Heart left ventricle (tissue), 16 donors: ENCODE measurements around the gene TSPOAP1. TPM values are rescaled to one million over a fixed set of nuclear protein-coding genes. Genes with fewer than 3 reads are reported as not detected.

Experiments
- ATAC-seq, 4 donors: fragments of 200-7000 bp; cut with Tn5 transposase; one replicate each; pipeline ENCODE4 v1.9.1; 2020 to 2022; ENCODE audit warnings: moderate library complexity in 4 of 4, mild to moderate bottlenecking in 3 of 4, moderate number of reproducible peaks in 1 of 4
- DNase-seq, 5 donors: peaks; one replicate each; pipeline ENCODE4 v3.0.0-alpha.2; 2020
- H3K27ac ChIP-seq, 12 donors: fragments of 200-600 bp; sonication (generic) in 4 of 12; one replicate each; pipeline versions ENCODE4 v1.5.0 to v1.8.0; 2016 to 2022; ENCODE audit warnings: mild to moderate bottlenecking in 2 of 12
- H3K27me3 ChIP-seq, 9 donors: fragments of 200-600 bp; sonication (generic) in 2 of 9; one replicate each; pipeline versions ENCODE4 v1.5.1 to v1.8.0; 2016 to 2022; ENCODE audit warnings: mild to moderate bottlenecking in 3 of 9
- H3K36me3 ChIP-seq, 9 donors: fragments of 200-600 bp; sonication (generic) in 2 of 9; one replicate each; pipeline versions ENCODE4 v1.5.0 to v1.8.0; 2018 to 2022; ENCODE audit warnings: mild to moderate bottlenecking in 2 of 9
- H3K4me1 ChIP-seq, 12 donors: fragments of 200-600 bp; sonication (generic) in 4 of 12; one replicate each; pipeline versions ENCODE4 v1.5.0 to v1.8.0; 2016 to 2022; ENCODE audit warnings: mild to moderate bottlenecking in 3 of 12
- H3K4me3 ChIP-seq, 12 donors: fragments of 200-600 bp; sonication (generic) in 4 of 12; one replicate each; pipeline versions ENCODE4 v1.5.0 to v1.8.0; 2017 to 2022; ENCODE audit warnings: mild to moderate bottlenecking in 9 of 12, moderate library complexity in 4 of 12
- H3K9me3 ChIP-seq, 12 donors: fragments of 200-600 bp; sonication (generic) in 4 of 12; one replicate each; pipeline versions ENCODE4 v1.5.0 to v1.8.0; 2016 to 2022; ENCODE audit warnings: mild to moderate bottlenecking in 1 of 12
- CTCF ChIP-seq, 12 donors: fragments of 200-600 bp; sonication (generic) in 4 of 12; IDR thresholded peaks; one replicate each; pipeline versions ENCODE4 v1.5.0 to v1.8.0; 2018 to 2022; ENCODE audit warnings: antibody characterized with exemption in 12 of 12, mild to moderate bottlenecking in 5 of 12
- POLR2A ChIP-seq, 2 donors: fragments of 450-650 bp; IDR thresholded peaks; one replicate each; pipeline ENCODE4 v1.6.1; 2017; ENCODE audit warnings: antibody characterized with exemption in 2 of 2, mild to moderate bottlenecking in 2 of 2, moderate library complexity in 2 of 2
- whole genome bisulfite sequencing, 4 donors: extraction: QIAGEN DNeasy Blood & Tissue Kit in 2 of 4; methylation state at CpG; one replicate each; pipeline versions ENCODE4 v1.1.5 to v1.1.7; 2013 to 2018; 5-methylcytosine and 5-hydroxymethylcytosine counted together
- intact Hi-C, 10 donors: fragments of 100-400 bp; cut with DNase I; formaldehyde crosslinking; loops; one replicate each; pipeline versions ENCODE4 v1.11.1 to v1.14.2; 2022
- polyA plus RNA-seq, 2 donors: library from polyadenylated mRNA; stranded (reverse); fragments of 200-250 nt; gene quantifications; one replicate each; pipeline ENCODE4 v1.2.3, GENCODE V29; 2013
- total RNA-seq, 9 donors: library from RNA; depleted of rRNA in 2 of 9; stranded (reverse); fragments of >200 nt in 2 of 9; fragmentation: NEBNext Ultra II Directional in 3 of 9; extraction: Animal tissue kit (Norgen Biotek cat#: 25700) in 3 of 9; gene quantifications; one replicate each; pipeline versions ENCODE4 v1.1.0 to v1.2.4, GENCODE V29; 2016 to 2023
- donor health status: ischemic (EF 13 %, LVEDD 7.1; RV severe dilation, severe dysfunction).
- donor health status: healthy with polysubstance abuse.
- donor health status: DM: no; HTN: yes; CAD: no.
- donor health status: DM: no; HTN: no; CAD: no.
- donor health status: ischemic (EF 25% LVEDD 6.9; RV normal size, moderate dysfunction).
- donor health status: ischemic (EF 25% LVEDD 5.7; RV mildly dilated, moderate dysfunction).
- donor health status: healthy.
- donor health status: DM: yes; HTN: yes; CAD: no.
- donor health status: ischemic (EF 35%, LVEDD 5.7; RV mildly dilated, moderate dysfunction).
- donor health status: nonischemic (EF 11% LVEDD 7.7; RV severe dilation, severe dysfunction).
- donor health status: DM: yes; HTN: yes; CAD: no.
- donor health status: PGD.
- donor health status: ischemic (EF 29% LVEDD 5.4; RV normal size, mild dysfunction).
- donor health status: nonischemic (EF 23%, LVEDD 6.1; RV moderate dilation, normal function).

The TSPOAP1 gene
- total and polyA plus RNA-seq, 11 donors, result 1.6 to 23.1 (median 13.3) TPM

DNA sequence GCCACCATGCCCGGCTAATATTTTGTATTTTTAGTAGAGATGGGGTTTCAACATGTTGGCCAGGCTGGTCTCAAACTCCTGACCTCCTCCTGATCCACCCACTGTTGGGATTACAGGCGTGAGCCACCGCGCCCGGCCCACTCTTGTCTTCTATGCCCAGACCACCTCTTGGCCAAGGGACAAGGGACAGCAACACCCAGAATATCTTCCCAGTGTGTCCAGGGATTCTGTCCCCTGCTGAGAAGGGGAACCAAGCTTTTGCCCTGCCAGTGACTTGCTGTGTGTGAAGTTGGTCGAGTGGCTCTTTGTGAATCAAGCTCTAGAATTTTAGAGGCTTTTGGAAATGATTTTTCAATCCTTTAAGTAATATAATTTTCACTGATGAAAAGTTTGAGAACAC lies 46.2 kb downstream of the TSPOAP1 start:
- intact Hi-C loops, result no loop called here
- Histone ChIP-seq H3K36me3 (no peaks in the 10 kb centered on the region), H3K27ac (no peak overlapping the region), H3K27me3 (peaks cover 0 to 35% (median 6%) of the 10 kb centered on the region in 9 donors), H3K4me3 (no peak overlapping the region), H3K9me3 (no peaks in the 10 kb centered on the region), H3K4me1 (peaks cover 0 to 15% (median 1%) of the 10 kb centered on the region in 12 donors)
- TF ChIP-seq CTCF (IDR thresholded peaks at IDR 0.05) (no peak), POLR2A (IDR thresholded peaks at IDR 0.05) (no peak)
- DNase-seq (no peak), ATAC-seq (no peak)
- WGBS, 4 donors, result 85 to 90% (median 87%) methylated on average over 6 of the region's 6 CpGs

DNA sequence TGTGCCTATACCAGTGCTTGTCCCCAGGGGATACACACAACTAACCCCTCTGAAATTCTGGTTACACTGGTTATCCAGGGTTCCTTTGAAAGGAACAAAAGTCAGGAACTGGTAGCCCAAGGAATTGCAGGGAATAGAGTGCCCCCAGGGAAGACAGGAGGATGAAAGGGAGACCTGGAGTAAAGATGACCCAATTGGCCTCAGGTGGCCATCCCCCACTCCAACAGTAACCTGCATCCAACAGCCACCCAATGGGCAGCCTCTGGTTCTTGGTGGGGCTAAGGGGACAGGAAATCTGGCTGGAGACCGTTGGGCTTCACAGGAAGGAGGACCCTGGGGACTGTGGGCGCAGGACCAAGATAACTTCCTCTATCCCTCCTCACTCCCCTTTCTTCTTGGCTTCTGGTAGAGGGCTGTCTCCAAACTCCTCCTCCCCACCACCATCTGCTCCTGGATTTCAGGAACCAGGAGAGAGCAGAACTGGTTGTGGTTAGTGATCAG lies 47.0 kb downstream of the TSPOAP1 start:
- H3K27me3 ChIP-seq, result peaks cover 0 to 31% (median 6%) of the 10 kb centered on the region in 9 donors

DNA sequence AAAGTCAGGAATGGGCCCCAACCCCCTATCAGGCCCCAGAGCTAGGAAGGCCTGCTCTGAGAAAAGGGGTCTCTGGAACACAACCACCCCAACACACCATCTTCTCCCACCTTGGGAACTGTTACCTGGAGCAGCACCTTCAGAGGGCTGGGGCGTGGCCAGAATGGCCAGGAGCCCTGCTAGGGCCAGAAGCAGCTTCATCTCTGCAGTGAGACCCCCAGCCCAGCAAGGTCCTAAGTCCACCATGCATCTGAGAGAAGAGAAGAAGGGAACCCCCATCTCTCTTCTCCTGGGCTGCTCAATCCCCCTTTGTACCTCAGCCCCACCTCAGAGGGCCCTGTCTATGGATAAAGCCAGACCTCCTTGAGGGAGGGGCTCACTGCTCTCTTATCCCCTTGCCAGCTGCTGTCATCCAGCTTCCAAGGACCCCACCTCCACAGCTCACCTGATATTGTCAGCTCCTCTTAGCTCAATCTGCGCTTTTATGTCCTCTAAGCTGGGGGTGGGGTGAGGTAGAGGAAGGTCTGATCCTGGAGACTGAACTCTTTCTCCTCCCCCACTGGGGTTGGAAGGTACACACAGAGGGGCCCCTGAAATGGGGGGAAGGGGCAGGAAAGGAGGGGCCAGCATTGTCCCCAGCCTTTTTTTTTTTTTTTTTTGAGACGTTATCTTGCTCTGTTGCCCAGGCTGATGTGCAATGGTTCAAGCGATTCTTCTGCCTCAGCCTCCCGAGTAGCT lies 47.9 kb downstream of the TSPOAP1 start, which contains the start of gene MPO:
MPO (minus strand) TSS at position 456 of the 738 bp plus-strand sequence; CDS start at position 279, 177 bp downstream.
- TF ChIP-seq POLR2A (IDR thresholded peaks at IDR 0.05) (no peak), CTCF (IDR thresholded peaks at IDR 0.05) (no peak)
- Histone ChIP-seq H3K9me3 (no peaks in the 10 kb centered on the region), H3K27me3 (peaks cover 0 to 31% (median 6%) of the 10 kb centered on the region in 9 donors), H3K27ac (no peak within 1 kb of the TSS), H3K36me3 (no peaks in the 10 kb centered on the region), H3K4me1 (peaks cover 0 to 15% (median 1%) of the 10 kb centered on the region in 12 donors), H3K4me3 (peak within 1 kb of the TSS in 1 of 12 donors; percentile 52)
- intact Hi-C loops, result no loop called here
- 85 to 91% (median 87%) methylated on average over 5 of the region's 5 CpGs for WGBS, 4 donors
- DNase-seq (no peak), ATAC-seq (no peak)

More for the DNA sequence above, 47.0 kb downstream of the TSPOAP1 start:
- ATAC-seq (no peak), DNase-seq (no peak)
- TF ChIP-seq CTCF (IDR thresholded peaks at IDR 0.05), result no peak
- TF ChIP-seq POLR2A (IDR thresholded peaks at IDR 0.05), result no peak
- Histone ChIP-seq H3K27ac (no peak overlapping the region), H3K4me1 (peaks cover 0 to 15% (median 1%) of the 10 kb centered on the region in 12 donors), H3K36me3 (no peaks in the 10 kb centered on the region), H3K4me3 (no peak overlapping the region), H3K9me3 (no peaks in the 10 kb centered on the region)
- intact Hi-C loops, result no loop called here
- whole genome bisulfite sequencing, 4 donors, result 28 to 37% (median 31%) methylated on average over 2 of the region's 2 CpGs

- H3K9me3 ChIP-seq, result no peaks in the 10 kb centered on the region
- intact Hi-C loops, result loop anchor here in 1 of 10 donors (10.0 kb wide), 1 partner anchor 165 kb away; no protein-coding TSS in a partner anchor
- TF ChIP-seq CTCF (IDR thresholded peaks at IDR 0.05) (no peak), POLR2A (IDR thresholded peaks at IDR 0.05) (no peak)
- peaks cover 0 to 15% (median 1%) of the 10 kb centered on the region in 12 donors for H3K4me1 ChIP-seq
- DNase-seq, result no peak
- 75 to 80% (median 76%) methylated on average over 11 to 16 of the region's 16 CpGs for WGBS, 4 donors
- H3K4me3 ChIP-seq, result peak overlapping the region in 3 of 12 donors; percentile 27 to 52 (median 47)
- ATAC-seq, result no peak
- H3K36me3 ChIP-seq, result no peaks in the 10 kb centered on the region
- no peak overlapping the region for H3K27ac ChIP-seq
- H3K27me3 ChIP-seq, result peaks cover 0 to 31% (median 6%) of the 10 kb centered on the region in 9 donors
Measured at GRCh38 chr17:58279736-58280479, 48.7 kb downstream of the TSPOAP1 start.
